GM12891 (cell line): ENCODE measurements around the gene GNAL.

Experiments used
- POLR2A ChIP-seq: IDR thresholded peaks from 2 replicates; pipeline ENCODE4 v1.6.1; 2011; ENCODE audit warnings: low read depth, low read length, control low read depth
- TAF1 ChIP-seq: IDR thresholded peaks from 2 replicates; pipeline ENCODE4 v1.6.1; 2011; ENCODE audit warnings: low read depth, low read length, control low read depth

GRCh38 chr18:11710578-11710977 lies 21.5 kb downstream of the GNAL start:
- TF ChIP-seq POLR2A: no peak
- TF ChIP-seq TAF1: no peak
